Measurements from ENCODE around the gene KIAA1217.

- no peak for TF ChIP-seq POLR2A (IDR thresholded peaks at IDR 0.05)
- TF ChIP-seq, protein P1, sequence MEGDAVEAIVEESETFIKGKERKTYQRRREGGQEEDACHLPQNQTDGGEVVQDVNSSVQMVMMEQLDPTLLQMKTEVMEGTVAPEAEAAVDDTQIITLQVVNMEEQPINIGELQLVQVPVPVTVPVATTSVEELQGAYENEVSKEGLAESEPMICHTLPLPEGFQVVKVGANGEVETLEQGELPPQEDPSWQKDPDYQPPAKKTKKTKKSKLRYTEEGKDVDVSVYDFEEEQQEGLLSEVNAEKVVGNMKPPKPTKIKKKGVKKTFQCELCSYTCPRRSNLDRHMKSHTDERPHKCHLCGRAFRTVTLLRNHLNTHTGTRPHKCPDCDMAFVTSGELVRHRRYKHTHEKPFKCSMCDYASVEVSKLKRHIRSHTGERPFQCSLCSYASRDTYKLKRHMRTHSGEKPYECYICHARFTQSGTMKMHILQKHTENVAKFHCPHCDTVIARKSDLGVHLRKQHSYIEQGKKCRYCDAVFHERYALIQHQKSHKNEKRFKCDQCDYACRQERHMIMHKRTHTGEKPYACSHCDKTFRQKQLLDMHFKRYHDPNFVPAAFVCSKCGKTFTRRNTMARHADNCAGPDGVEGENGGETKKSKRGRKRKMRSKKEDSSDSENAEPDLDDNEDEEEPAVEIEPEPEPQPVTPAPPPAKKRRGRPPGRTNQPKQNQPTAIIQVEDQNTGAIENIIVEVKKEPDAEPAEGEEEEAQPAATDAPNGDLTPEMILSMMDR (IDR thresholded peaks at IDR 0.05), result no peak
Measured at GRCh38 chr10:24477915-24478314, 269.0 kb downstream of the KIAA1217 start.
